MM.1S (cell line): ENCODE results near the gene EIF2S1.

Experiments
- EZH2 ChIP-seq: fragments of 300-600 bp; sonication (generic); optimal IDR thresholded peaks from 2 replicates; pipeline ENCODE3; 2017; ENCODE audit warnings: low read depth, mild to moderate bottlenecking, antibody characterized with exemption, low read length, mixed read lengths
- EZH2phosphoT487 ChIP-seq: fragments of 300-600 bp; sonication (generic); IDR thresholded peaks from 2 replicates; pipeline ENCODE4 v1.6.1; 2018; ENCODE audit warnings: antibody characterized with exemption, low read length
- TF ChIP-seq, protein P1 (sequence below): fragments of 300-600 bp; sonication (generic); IDR thresholded peaks from 2 replicates; pipeline ENCODE4 v1.5.1; 2016; ENCODE audit warnings: antibody characterized with exemption, low read length, mixed read lengths

DNA sequence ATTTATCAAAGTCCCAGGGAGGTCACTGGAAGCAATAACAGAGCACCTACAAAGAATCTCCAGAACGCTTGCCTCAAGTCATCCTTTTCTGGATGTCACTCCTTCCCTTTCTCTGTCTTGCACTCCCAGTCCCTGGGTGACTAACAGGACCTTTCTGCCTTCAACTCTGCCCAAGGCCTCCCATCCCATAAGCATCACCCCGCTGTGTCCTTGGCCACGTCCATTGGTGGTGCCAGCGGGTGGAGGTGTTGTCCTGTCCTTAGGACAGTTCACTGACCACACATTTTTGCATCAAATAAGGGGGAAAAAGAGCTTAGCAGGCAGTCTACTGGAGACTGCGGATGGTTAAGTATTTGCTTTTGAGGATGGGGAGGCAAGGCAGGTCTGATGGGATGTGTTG is 75.5 kb downstream of the EIF2S1 start:
- TF ChIP-seq, protein P1, sequence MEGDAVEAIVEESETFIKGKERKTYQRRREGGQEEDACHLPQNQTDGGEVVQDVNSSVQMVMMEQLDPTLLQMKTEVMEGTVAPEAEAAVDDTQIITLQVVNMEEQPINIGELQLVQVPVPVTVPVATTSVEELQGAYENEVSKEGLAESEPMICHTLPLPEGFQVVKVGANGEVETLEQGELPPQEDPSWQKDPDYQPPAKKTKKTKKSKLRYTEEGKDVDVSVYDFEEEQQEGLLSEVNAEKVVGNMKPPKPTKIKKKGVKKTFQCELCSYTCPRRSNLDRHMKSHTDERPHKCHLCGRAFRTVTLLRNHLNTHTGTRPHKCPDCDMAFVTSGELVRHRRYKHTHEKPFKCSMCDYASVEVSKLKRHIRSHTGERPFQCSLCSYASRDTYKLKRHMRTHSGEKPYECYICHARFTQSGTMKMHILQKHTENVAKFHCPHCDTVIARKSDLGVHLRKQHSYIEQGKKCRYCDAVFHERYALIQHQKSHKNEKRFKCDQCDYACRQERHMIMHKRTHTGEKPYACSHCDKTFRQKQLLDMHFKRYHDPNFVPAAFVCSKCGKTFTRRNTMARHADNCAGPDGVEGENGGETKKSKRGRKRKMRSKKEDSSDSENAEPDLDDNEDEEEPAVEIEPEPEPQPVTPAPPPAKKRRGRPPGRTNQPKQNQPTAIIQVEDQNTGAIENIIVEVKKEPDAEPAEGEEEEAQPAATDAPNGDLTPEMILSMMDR, result no peak
- no peak for TF ChIP-seq EZH2phosphoT487
- no peak for TF ChIP-seq EZH2
